HEK293 (cell line): Measurements from ENCODE around the gene APLF.

Source experiments
- BCL11A ChIP-seq: fragments of 450-650 bp; formaldehyde crosslinking; IDR thresholded peaks from 2 replicates; pipeline ENCODE4 v1.5.1; 2016; ENCODE audit warnings: low read depth, missing biosample characterization, missing genetic modification characterization
- HOXA7 ChIP-seq: sonication (generic); formaldehyde crosslinking; IDR thresholded peaks from 2 replicates; pipeline ENCODE4 v1.8.1; 2022; ENCODE audit warnings: missing genetic modification reagents, borderline replicate concordance
- ZBTB20 ChIP-seq: fragments of 450-650 bp; formaldehyde crosslinking; IDR thresholded peaks from 2 replicates; pipeline ENCODE4 v1.5.1; 2016; ENCODE audit warnings: missing biosample characterization, missing genetic modification characterization
- ZNF174 ChIP-seq: fragments of 450-650 bp; formaldehyde crosslinking; IDR thresholded peaks from 2 replicates; pipeline ENCODE4 v1.5.0; 2017; ENCODE audit warnings: missing biosample characterization, mild to moderate bottlenecking, missing genetic modification characterization
- TF ChIP-seq, protein P1 (sequence below): fragments of 450-650 bp; formaldehyde crosslinking; IDR thresholded peaks from 2 replicates; pipeline ENCODE4 v1.5.1; 2016; ENCODE audit warnings: missing biosample characterization, missing genetic modification characterization
- TF ChIP-seq, protein P2 (sequence below): fragments of 450-650 bp; formaldehyde crosslinking; IDR thresholded peaks from 2 replicates; pipeline ENCODE4 v1.5.1; 2016; ENCODE audit warnings: missing biosample characterization, missing genetic modification characterization
- TF ChIP-seq, protein P3 (sequence below): fragments of 450-650 bp; formaldehyde crosslinking; IDR thresholded peaks from 2 replicates; pipeline ENCODE4 v1.5.1; 2016; ENCODE audit warnings: missing biosample characterization, missing genetic modification characterization
- TF ChIP-seq, protein P4 (sequence below): fragments of 450-650 bp; formaldehyde crosslinking; IDR thresholded peaks from 2 replicates; pipeline ENCODE4 v1.5.1; 2016; ENCODE audit warnings: missing biosample characterization, missing genetic modification characterization
- TF ChIP-seq, protein P5 (sequence below): fragments of 450-650 bp; formaldehyde crosslinking; IDR thresholded peaks from 2 replicates; pipeline ENCODE4 v1.5.0; 2017; ENCODE audit warnings: missing biosample characterization, missing genetic modification characterization, borderline replicate concordance

DNA sequence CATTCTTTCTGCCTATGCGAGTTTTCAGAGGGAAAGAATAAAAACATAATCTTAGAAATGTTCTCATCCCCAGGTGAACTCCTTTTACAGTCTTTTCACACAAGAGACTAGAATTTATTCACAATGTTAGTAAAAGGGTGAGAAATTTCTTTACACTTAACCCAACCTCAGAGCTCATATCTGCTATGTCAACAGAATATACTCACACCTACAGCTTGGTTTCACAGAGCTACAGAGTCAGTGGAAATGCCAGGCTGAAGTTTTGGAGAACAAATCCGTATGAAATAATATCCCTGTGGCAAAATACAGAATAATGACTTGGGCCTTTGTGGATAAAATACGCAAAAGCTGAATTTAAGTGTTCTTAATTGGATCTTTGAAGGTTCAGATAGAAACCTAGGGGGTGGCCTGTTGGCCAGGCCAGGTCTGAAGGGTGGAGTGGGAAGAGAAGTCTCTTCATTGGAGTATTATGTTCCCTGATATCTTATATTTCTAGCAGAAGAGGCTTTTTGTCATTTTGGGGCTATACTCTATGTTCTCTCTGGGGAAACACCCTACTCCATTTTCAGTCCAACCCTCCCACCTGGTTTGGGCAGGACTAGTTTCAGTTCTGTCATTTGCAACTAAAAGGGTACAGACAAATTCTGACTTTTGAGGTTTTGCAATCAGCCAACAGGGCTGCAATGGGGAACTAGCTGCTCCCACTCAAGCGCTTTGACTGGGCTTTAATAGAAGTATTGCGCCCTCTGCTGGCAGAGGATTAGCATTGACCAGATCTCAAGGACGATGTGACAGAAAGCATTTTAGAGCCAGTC lies 26.0 kb upstream of the APLF start:
- TF ChIP-seq, protein P1, sequence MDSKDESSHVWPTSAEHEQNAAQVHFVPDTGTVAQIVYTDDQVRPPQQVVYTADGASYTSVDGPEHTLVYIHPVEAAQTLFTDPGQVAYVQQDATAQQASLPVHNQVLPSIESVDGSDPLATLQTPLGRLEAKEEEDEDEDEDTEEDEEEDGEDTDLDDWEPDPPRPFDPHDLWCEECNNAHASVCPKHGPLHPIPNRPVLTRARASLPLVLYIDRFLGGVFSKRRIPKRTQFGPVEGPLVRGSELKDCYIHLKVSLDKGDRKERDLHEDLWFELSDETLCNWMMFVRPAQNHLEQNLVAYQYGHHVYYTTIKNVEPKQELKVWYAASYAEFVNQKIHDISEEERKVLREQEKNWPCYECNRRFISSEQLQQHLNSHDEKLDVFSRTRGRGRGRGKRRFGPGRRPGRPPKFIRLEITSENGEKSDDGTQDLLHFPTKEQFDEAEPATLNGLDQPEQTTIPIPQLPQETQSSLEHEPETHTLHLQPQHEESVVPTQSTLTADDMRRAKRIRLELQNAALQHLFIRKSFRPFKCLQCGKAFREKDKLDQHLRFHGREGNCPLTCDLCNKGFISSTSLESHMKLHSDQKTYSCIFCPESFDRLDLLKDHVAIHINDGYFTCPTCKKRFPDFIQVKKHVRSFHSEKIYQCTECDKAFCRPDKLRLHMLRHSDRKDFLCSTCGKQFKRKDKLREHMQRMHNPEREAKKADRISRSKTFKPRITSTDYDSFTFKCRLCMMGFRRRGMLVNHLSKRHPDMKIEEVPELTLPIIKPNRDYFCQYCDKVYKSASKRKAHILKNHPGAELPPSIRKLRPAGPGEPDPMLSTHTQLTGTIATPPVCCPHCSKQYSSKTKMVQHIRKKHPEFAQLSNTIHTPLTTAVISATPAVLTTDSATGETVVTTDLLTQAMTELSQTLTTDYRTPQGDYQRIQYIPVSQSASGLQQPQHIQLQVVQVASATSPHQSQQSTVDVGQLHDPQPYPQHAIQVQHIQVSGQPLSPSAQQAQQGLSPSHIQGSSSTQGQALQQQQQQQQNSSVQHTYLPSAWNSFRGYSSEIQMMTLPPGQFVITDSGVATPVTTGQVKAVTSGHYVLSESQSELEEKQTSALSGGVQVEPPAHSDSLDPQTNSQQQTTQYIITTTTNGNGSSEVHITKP (tag by site-specific recombination): no peak
- TF ChIP-seq BCL11A (tag by site-specific recombination) (no peak), ZNF174 (tag by site-specific recombination) (no peak), ZBTB20 (tag by site-specific recombination) (no peak), HOXA7 (CRISPR knock-in tag) (no peak)
- TF ChIP-seq, protein P2, sequence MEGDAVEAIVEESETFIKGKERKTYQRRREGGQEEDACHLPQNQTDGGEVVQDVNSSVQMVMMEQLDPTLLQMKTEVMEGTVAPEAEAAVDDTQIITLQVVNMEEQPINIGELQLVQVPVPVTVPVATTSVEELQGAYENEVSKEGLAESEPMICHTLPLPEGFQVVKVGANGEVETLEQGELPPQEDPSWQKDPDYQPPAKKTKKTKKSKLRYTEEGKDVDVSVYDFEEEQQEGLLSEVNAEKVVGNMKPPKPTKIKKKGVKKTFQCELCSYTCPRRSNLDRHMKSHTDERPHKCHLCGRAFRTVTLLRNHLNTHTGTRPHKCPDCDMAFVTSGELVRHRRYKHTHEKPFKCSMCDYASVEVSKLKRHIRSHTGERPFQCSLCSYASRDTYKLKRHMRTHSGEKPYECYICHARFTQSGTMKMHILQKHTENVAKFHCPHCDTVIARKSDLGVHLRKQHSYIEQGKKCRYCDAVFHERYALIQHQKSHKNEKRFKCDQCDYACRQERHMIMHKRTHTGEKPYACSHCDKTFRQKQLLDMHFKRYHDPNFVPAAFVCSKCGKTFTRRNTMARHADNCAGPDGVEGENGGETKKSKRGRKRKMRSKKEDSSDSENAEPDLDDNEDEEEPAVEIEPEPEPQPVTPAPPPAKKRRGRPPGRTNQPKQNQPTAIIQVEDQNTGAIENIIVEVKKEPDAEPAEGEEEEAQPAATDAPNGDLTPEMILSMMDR (tag by site-specific recombination): peak; percentile 85
- TF ChIP-seq, protein P3, sequence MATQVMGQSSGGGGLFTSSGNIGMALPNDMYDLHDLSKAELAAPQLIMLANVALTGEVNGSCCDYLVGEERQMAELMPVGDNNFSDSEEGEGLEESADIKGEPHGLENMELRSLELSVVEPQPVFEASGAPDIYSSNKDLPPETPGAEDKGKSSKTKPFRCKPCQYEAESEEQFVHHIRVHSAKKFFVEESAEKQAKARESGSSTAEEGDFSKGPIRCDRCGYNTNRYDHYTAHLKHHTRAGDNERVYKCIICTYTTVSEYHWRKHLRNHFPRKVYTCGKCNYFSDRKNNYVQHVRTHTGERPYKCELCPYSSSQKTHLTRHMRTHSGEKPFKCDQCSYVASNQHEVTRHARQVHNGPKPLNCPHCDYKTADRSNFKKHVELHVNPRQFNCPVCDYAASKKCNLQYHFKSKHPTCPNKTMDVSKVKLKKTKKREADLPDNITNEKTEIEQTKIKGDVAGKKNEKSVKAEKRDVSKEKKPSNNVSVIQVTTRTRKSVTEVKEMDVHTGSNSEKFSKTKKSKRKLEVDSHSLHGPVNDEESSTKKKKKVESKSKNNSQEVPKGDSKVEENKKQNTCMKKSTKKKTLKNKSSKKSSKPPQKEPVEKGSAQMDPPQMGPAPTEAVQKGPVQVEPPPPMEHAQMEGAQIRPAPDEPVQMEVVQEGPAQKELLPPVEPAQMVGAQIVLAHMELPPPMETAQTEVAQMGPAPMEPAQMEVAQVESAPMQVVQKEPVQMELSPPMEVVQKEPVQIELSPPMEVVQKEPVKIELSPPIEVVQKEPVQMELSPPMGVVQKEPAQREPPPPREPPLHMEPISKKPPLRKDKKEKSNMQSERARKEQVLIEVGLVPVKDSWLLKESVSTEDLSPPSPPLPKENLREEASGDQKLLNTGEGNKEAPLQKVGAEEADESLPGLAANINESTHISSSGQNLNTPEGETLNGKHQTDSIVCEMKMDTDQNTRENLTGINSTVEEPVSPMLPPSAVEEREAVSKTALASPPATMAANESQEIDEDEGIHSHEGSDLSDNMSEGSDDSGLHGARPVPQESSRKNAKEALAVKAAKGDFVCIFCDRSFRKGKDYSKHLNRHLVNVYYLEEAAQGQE (tag by site-specific recombination): no peak
- TF ChIP-seq, protein P4, sequence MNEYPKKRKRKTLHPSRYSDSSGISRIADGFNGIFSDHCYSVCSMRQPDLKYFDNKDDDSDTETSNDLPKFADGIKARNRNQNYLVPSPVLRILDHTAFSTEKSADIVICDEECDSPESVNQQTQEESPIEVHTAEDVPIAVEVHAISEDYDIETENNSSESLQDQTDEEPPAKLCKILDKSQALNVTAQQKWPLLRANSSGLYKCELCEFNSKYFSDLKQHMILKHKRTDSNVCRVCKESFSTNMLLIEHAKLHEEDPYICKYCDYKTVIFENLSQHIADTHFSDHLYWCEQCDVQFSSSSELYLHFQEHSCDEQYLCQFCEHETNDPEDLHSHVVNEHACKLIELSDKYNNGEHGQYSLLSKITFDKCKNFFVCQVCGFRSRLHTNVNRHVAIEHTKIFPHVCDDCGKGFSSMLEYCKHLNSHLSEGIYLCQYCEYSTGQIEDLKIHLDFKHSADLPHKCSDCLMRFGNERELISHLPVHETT: no peak
- TF ChIP-seq, protein P5, sequence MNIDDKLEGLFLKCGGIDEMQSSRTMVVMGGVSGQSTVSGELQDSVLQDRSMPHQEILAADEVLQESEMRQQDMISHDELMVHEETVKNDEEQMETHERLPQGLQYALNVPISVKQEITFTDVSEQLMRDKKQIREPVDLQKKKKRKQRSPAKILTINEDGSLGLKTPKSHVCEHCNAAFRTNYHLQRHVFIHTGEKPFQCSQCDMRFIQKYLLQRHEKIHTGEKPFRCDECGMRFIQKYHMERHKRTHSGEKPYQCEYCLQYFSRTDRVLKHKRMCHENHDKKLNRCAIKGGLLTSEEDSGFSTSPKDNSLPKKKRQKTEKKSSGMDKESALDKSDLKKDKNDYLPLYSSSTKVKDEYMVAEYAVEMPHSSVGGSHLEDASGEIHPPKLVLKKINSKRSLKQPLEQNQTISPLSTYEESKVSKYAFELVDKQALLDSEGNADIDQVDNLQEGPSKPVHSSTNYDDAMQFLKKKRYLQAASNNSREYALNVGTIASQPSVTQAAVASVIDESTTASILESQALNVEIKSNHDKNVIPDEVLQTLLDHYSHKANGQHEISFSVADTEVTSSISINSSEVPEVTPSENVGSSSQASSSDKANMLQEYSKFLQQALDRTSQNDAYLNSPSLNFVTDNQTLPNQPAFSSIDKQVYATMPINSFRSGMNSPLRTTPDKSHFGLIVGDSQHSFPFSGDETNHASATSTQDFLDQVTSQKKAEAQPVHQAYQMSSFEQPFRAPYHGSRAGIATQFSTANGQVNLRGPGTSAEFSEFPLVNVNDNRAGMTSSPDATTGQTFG (tag by site-specific recombination): no peak
